GM06990 (cell line): ENCODE measurements around the gene GLIS2.
A peak's percentile ranks its signal among the peaks of the same experiment; 100 is the strongest.
"Not testable (repeated sequence)": the region's sequence is repeated elsewhere in the genome, so short reads cannot be mapped to it uniquely, and the experiment has no call there.

Source experiments
- DNase-seq: peaks from one replicate; pipeline ENCODE4 v3.0.0-alpha.2; 2011; ENCODE audit not compliant: insufficient read length; ENCODE audit errors: extremely low read depth
- H3K27me3 ChIP-seq: replicated peaks from 2 replicates; pipeline ENCODE4 v1.6.0; 2011; ENCODE audit warnings: low read length; ENCODE audit not compliant: control insufficient read depth, insufficient read depth
- H3K36me3 ChIP-seq: 2 replicates; pipeline ENCODE4 v1.5.1; 2011; ENCODE audit warnings: low read length; ENCODE audit not compliant: control insufficient read depth, insufficient read depth
- H3K4me3 ChIP-seq: replicated peaks from 2 replicates; pipeline ENCODE4 v1.5.1; 2011; ENCODE audit warnings: low read depth, mild to moderate bottlenecking, control low read depth, low read length
- TF ChIP-seq, protein P1 (sequence below): IDR thresholded peaks from 2 replicates; pipeline ENCODE4 v1.5.1; 2011; ENCODE audit warnings: low read length, control low read depth, mild to moderate bottlenecking, inconsistent platforms; ENCODE audit not compliant: insufficient read depth, poor library complexity, severe bottlenecking

The GLIS2 gene

DNA sequence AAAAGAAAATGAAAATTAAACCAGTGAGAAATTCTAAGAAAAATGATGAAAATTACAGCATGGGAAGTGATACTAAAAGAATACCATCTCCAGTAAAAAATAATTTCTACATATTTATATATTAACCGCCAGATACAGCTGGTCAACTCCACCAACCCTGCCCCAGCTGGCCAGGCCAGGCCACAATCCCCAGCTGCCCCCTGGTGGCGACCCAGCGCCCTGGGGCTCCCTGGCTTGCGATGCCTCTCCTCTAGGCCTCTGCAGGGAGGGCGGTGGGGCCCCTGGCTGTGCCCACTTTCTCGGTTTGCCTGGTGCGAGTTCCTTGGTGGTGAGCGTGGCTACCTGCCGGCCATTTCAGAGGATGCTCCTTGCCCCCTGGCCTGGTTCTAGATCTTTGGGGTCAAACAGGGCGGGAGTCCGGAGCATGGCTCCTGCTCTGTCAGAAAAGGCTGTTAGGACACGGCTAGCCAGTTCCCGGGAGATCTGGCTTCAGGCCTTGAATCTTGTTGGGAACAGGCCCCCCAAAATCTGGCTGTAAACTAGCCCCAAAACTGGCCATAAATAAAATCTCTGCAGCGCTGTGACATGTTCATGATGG lies 14.5 kb downstream of the GLIS2 start:
- DNase-seq, result peak; percentile 65
- no peak overlapping the region for H3K4me3 ChIP-seq
- TF ChIP-seq, protein P1, sequence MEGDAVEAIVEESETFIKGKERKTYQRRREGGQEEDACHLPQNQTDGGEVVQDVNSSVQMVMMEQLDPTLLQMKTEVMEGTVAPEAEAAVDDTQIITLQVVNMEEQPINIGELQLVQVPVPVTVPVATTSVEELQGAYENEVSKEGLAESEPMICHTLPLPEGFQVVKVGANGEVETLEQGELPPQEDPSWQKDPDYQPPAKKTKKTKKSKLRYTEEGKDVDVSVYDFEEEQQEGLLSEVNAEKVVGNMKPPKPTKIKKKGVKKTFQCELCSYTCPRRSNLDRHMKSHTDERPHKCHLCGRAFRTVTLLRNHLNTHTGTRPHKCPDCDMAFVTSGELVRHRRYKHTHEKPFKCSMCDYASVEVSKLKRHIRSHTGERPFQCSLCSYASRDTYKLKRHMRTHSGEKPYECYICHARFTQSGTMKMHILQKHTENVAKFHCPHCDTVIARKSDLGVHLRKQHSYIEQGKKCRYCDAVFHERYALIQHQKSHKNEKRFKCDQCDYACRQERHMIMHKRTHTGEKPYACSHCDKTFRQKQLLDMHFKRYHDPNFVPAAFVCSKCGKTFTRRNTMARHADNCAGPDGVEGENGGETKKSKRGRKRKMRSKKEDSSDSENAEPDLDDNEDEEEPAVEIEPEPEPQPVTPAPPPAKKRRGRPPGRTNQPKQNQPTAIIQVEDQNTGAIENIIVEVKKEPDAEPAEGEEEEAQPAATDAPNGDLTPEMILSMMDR, result peak; percentile 97
- H3K27me3 ChIP-seq, result no peaks in the 10 kb centered on the region
- no peaks in the 10 kb centered on the region for H3K36me3 ChIP-seq

DNA sequence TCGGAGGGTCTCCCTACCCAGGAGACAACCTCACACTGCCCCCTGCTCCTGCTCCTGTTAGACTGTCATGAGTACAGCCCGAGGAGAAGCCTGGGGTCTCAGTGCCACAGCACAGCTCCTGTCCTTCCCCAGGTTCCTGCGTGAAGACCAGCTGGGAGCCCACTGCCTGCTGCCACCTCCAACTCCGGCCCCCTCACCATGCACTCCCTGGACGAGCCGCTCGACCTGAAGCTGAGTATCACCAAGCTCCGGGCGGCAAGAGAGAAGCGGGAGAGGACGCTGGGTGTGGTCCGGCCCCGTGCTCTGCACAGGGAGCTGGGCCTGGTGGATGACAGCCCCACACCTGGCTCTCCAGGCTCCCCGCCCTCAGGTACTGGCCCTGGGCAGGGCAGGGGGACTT lies 16.2 kb downstream of the GLIS2 start:
- H3K36me3 ChIP-seq, result no peaks in the 10 kb centered on the region
- H3K4me3 ChIP-seq, result no peak overlapping the region
- no peak for DNase-seq
- TF ChIP-seq, protein P1, result no peak
- H3K27me3 ChIP-seq, result no peaks in the 10 kb centered on the region

DNA sequence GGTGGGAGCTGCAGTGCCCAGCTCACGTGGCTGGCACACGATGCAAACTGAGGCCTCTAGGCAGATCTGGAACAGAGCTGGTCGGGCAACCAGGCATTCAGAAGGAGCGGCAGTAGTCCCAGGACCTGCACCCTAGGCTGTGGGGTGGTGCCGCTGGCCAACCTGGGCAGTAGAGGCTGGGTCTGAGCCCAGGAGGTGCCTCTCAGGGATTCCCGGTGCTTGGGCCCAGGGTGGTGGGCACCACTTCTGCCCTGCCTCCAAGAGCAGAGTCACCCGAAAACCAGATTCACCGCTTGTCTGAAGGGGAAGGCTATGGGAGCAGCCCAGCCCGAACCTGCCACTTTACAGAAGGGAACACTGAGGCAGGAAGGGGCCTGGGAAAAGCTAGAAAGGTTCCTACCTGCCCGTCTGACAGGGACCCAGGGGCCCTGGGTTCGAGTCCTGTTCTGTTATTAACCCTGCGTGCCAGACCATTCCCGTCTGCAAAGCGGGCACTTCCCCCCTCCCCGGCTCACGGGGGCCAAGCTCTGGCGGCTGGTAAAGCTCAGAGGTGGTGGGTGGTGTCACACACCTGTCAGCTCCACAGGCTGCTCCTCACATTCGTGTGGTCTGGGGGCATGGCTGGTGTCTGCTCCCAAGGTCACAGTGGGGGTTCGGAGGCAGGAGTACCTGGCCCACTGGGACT lies 16.9 kb downstream of the GLIS2 start:
- Histone ChIP-seq H3K4me3 (no peak overlapping the region), H3K36me3 (no peaks in the 10 kb centered on the region), H3K27me3 (no peaks in the 10 kb centered on the region)
- TF ChIP-seq, protein P1, result no peak
- DNase-seq, result no peak

- Histone ChIP-seq H3K27me3 (no peaks in the 10 kb centered on the region), H3K36me3 (no peaks in the 10 kb centered on the region), H3K4me3 (no peak overlapping the region)
- TF ChIP-seq, protein P1, result no peak
- no peak for DNase-seq
These were observed 17.4 kb downstream of the GLIS2 start for GRCh38 chr16:4333308-4333638.

DNA sequence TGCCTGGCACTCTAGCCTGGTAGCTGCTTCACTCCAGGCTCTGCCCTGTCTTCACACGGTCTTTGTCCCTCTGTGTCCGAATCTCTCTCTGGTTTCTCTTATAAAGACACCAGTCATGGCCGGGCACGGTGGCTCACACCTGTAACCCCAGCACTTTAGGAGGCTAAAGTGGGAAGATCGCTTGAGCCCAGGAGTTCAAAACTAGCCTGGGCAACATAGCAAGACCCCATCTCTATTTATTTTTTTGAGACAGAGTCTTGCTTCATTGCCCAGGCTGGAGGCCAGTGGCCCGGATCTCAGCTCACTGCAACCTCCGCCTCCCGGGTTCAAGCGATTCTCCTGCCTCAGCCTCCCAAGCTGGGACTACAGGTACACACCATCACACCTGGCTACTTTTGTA lies 17.8 kb downstream of the GLIS2 start:
- H3K36me3 ChIP-seq, DNase-seq, H3K27me3 ChIP-seq, H3K4me3 ChIP-seq: not testable (repeated sequence)

DNA sequence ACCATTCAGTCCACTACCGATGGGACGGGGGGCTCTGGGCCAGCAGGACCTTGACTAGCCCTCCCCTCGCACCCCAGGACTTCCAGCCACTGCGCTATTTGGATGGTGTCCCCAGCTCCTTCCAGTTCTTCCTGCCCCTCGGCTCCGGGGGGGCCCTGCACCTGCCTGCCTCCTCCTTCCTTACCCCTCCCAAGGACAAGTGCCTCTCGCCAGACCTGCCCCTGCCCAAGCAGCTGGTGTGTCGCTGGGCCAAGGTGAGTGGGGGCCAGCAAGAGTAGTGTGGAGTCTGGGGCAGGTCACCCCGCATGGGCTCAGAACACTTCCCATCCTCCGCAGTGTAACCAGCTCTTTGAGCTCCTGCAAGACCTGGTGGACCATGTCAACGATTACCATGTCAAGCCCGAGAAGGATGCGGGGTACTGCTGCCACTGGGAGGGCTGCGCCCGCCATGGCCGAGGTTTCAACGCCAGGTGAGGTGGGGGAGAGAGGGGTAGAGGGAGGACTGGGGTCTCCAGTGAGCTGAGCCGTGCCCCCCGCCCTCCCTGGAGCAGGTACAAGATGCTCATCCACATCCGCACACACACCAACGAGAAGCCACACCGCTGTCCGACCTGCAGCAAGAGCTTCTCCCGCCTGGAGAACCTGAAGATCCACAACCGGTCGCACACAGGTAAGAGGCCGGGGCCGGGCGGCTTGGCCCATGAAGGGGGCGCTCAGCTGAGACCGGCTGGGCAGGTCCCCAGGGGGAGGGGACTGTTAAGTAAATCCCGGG lies 19.0 kb downstream of the GLIS2 start:
- DNase-seq, result no peak
- TF ChIP-seq, protein P1, result no peak
- H3K36me3 ChIP-seq, result peaks cover 7% of the 10 kb centered on the region
- no peak overlapping the region for H3K4me3 ChIP-seq
- no peaks in the 10 kb centered on the region for H3K27me3 ChIP-seq
